DMS53 treated with DMSO at 0.1 percent for 48 hours (cell line): Measurements from ENCODE around the gene POP4.
A peak's percentile ranks its signal among the peaks of the same experiment; 100 is the strongest.

Experiments used
- DNase-seq: peaks from one replicate; lab custom pipeline; 2025; ENCODE audit not compliant: unreplicated experiment; lab: John Stamatoyannopoulos, UW

Gene POP4

DNA sequence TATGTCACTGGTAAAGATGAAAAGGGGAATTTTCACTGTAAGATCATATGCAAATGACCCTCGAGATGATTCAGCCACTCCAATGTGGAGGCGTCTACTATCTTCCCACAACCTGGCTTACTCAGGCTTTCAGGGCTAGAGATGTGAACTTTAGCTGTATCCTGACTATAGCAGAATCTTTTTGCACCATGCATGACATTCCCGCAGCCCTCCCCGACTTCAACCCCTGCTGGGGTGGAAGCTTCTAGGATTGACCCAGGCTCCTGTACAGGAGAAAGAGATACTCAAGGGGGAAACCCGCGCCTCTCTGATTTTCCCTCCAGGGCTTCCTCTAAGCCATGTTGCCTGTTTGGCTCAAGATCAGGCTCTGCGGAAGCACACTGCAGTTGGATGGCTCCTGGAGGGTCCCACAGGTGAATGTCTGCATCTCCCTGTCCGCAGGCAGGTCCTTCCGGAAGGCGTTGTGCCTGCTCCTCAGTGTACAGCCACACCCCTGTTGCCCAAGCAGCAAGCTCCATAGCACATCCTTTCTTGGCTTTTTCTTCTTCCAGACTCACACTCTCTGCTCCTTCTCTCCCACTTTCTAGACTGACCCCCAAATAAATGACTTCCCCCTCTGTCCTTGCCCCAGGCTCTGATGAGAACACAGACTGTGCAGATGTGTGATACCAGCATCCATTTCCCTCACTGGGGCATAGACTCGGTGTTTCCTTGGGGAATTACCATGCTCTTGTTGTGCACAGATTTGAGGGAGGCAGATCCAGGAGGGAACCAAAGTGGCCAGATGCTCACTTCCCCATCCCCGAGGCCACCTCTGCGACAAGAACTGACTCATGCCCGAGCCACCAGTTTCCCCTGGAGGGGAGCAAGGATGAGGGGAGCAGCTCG is 29.1 kb upstream of the POP4 start:
- no peak for DNase-seq

DNA sequence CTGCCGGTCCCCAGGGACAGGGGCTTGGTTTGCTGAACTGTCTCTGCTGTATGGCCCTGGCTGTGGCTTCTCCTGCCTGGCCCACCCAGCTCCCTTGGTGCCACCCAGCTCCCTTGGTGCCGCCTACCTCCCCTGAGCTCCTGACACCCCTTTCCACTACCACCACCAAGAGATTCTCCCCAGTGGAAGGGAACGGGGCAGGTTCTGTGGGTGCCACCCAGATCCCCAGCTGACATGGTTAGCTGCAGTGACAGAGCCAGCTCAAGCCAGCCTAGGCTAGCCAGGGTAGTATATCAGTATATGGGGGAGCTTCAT is 28.5 kb upstream of the POP4 start:
- DNase-seq: no peak

DNA sequence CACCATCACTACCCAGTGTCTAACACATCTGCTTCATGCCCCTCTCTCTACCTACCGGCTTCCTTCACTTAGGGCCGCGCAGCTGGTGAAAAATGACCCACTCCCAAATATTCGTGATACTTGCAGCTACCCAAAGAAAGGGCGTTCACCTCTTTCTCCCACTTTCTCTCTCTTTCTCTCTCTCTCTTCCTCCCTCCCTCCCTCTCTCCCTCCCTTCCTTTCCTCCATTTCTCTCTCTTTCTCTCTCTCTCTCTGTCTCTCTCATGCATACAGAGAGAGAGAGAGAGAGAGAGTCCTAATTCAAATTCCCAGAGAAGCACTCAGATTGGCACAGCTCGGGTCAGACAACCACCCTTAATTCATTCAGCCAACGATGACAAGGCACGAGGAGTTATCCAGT is 27.7 kb upstream of the POP4 start:
- DNase-seq: no peak

DNA sequence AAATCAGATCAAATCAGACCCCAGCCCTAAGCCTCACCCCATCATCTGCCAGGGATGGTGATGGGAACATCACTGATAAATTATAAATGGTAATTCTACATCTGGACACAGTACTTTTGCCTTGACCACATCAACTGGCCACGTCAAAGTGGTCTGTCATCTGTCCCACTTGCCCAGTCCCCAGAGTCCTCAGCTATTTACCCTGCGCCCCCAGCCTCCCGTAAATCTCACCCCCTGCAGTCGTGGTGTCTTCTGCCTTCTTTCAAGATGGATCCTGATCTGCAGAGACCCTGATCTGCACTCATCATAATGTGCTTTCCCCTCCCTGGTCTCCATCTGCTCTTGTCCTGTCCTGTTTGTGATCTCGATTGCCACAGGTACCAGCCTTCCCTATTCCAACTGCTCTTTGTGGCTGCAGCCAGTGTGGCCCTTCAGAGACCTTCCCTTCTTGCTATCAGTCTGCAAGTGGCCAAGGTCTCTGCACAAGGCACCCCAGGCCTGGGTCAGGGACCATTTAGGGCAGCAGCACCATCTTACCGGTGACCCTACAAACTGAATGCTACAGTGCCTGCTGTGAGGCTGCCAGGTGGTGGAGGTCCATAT is 26.7 kb upstream of the POP4 start:
- DNase-seq: no peak

DNA sequence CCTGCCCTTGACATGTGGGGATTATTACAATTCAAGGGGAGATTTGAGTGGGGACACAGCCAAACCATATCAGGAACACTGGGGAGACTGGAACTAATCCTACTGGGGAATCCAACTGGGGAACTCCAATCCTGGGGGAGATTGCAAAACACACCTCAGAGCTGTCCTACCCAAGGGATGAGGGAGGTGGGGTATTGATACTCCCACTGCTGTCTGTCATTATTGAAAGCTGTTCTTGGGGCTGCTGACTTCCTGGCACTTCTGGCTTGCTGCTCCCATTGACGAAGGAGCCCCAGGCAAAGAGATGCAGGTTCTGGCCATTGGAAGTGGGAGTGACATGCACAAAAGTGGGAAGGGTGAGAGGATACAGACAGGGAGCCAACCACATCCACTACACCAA is 24.7 kb upstream of the POP4 start:
- DNase-seq: no peak

DNA sequence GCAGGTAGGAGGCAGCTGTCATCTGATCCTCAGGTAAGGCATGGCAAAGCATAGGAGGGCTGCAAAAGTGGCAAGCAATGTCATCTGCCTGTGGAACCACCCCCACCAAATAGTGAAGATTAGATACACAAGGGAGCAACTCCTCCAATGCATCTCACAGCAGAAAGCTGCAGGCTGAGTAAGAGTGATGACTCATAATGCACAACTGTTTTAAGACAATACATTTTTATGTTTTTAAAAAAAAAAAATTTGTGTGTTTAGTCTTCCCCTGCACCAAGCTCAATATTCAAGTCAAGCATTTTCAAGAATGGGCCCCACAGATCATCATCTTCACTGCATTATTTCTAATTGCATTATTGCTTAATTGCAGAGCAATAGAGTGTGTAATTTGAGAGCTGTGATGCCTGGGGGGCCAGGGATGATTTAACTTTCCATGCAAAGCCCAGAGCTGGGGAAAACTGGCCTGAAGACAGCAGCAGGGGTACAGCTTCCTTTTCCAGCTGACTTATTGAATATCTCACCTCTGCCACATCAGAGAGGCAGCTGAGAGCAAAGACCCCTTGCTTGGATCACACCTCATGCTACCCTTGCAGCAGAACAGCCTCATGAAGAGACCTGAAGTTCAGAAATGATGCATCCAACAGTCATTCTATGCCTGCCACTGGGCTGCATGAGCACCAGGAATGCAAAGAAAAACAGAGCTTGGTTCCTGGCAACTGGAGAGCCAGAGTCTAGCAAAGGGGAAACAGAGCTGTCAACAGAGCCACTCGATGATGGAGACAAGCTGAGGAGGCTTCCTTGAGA is 22.7 kb upstream of the POP4 start:
- no peak for DNase-seq

DNA sequence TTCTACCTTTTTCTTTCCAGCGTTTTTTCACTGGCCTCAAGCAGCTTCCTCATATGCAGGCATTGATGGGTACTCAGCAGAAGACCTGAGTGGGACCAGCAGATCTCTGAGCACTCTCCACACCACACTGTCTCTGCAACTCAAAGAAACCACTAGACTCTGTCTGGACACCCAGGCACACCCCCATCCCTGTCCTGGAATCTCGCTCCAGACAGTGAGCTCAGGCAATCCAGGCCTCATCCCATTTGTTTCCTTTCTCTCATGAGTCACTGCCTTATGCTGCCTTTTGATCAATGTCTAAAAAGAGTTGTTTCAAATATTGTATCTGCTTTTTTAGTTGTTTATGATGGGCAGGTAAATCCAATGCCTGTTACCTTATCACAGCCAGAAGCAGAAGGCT is 19.7 kb upstream of the POP4 start:
- DNase-seq: no peak

DNA sequence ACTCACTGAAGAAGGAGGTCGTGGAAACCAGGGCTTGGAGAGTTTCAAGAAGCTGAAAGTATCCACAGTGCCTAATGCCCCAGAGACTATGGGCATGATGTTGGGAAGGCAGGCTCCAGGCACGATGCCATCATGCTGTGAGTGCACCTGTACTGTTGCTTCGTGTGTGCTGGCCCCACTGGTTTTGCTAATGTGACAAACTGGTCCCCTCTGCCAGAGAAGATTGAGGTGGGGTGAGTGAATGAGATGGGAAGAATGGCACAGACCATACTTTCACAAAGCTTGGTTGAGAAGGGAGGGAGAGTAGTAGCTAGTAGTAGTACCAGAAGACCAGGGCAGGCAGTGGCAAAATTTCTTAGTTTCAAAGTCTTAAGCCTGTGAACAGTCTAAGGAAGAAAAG is 19.0 kb upstream of the POP4 start:
- DNase-seq: no peak

DNA sequence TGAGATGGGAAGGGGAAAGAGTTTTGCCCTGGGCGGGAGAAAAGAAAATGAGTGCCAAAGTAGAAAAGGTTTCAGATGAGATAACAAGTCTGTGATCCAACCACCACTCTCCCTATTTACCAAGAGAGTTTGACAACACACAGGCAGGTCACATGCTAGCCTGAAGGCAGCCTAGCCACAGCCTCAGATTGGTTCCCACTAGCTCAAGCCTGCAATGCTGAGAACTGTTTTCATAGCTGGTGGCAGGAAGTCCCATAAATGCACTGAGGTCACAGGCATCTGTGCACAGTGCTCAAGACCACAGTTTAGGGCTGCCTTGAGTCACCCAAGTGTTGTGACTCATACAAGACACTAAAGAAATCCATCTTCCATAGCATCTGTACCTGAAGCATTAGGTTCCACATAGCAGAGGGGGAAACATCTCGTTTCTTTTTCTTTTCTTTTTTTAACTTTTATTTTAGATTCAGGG is 18.5 kb upstream of the POP4 start:
- no peak for DNase-seq

DNA sequence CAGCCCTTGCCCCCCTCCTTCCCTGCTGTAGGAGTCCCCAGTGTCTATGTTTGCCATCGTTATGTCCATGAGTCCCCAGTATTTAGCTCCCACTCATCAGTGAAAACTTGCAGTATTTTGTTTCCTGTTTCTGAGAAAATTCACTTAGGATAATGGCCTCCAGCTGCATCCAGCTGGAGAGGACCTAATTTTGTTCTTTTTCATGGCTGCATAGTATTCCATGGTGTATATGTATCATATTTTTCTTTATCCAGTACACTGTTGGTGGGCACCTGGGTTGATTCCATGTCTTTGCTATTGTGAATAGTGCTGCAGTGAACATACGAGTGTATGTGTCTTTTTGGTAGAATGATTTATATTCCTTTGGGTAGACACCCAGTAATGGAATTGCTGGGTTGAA is 18.0 kb upstream of the POP4 start:
- no peak for DNase-seq

DNA sequence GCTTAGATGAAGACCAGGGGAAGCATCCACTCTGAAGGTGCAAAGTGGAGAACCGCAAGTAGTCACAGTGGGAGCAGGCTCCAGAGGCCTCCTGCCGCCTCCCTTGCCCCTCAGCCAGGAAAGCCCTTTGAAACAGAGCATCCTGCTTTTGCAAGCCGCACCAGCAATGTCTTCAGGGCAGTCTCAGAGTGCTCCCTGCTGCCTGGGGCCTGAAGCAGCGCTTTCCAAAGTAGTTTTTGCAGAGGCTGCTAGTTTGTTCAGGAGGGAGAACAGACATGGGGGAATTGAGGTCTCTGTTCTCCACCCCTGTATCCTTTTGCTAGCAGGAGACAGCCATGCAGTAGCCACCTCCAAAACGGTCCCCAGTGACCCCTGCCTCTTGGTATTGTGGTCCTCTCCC is 15.8 kb upstream of the POP4 start:
- no peak for DNase-seq

DNA sequence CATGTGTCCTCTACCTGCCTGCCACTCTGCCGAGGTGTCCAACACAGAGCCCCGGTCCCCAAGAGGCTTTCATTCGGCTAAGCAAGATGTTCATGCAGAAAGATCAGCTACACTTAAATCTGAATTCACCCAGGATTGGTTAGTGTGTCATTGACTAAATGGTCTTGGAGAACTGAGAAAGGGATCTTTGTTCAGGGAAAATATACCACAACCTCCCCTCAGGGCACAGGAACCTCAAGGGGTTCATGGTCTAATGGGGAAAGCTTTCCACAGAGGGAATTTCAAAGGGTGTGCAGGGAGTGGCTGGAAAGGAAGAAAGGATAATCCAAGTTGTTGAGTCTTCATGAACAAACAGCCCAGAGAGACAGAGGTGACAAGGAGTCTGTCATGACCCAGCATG is 14.4 kb upstream of the POP4 start:
- no peak for DNase-seq

DNA sequence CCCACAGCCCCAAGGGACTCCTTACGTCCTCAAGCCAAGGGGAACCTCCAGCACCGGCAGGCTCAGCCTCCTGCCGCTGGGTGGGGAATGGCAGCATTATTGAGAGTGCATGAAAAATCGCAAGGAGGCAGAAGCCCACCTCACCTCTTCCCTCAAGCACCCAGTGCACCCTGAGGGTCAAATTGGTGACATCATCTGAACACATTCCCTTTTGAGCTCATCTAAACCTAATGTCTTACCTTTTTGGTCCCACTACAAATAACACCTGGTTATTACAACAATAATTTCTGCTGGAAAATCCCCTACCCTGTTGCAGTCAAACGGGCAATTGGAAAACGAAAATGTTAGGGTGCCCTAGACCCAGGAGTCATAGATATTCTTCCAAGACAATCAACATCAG is 12.2 kb upstream of the POP4 start:
- no peak for DNase-seq

DNA sequence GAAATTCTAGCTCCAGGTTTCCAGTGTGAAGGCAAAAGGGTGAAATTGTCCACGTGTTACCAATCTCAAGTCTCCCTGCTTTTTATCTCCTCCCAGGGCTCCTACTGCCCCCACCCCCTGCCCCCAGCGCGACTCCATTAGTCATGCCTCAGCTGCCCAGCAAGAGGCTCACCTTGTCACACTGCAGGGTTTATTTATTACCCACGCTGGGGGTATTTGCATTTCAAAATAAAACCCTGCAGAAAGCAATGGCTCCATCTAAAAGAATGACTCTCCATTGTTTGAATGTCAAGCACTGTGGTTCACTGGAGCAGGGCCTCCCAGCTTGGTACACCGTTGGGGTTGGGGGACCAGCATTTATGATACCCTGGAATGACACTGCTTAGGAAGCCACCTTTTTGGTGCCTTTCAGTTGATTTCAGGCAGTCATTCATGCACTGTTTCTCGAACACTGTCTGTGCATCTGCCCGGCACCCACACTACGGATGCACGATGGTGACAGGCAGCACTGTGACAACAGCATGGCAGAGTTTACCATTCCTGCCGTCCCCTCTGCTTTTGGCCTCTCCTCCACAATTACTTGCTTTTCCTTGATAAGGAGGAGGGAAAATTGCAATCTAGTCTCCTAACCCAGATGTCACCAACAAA is 9.9 kb upstream of the POP4 start:
- DNase-seq: no peak

DNA sequence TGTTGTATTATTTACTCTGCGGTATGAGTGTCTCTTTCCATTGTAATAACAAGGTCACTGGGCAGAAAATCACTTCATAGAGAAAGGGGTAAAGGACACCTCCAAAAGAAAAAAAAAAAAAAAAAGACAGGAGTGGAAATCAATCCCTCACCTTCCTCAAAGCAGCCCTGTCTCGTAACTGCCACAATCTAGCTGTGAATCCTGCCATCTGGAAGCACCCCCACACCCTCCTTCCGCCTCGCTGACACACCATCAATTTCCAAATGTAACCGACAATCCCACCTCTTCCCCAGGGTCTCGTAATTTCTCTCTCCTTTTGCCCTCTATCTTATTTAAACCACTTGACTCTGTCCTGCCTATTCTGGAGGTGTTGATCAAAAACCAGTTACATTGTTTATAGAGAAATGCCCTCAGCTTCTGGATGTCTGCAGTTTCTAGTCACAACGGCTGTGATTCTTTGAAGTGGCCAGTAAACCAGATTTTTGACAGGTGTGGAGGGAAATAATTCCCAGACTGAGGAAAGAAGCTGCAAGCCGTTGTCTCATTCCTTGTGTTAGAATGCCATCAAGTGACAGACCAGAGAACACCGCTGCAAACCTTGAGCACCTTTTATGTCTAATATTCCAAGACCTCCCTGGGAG is 9.1 kb upstream of the POP4 start:
- DNase-seq: peak; percentile 31

DNA sequence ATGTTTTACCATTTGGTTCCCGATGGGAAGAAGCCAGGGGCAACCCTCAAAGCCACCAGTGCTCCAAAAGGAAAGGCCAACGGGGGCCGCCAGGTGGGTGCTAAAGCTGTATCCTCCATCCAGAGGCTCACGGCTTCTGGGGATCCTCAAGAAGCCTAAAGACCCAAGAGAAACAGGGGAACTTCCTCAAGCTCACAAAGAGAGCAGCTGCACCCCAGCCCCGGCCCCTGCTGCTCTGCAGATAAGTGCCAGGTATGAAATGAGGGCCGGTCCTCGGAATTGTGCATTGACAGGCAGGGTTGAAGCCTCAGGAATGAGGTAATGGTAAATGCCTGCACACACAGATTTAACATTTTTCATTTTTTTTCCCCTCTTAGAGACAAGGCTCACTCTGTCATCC is 8.0 kb upstream of the POP4 start:
- DNase-seq: no peak

DNA sequence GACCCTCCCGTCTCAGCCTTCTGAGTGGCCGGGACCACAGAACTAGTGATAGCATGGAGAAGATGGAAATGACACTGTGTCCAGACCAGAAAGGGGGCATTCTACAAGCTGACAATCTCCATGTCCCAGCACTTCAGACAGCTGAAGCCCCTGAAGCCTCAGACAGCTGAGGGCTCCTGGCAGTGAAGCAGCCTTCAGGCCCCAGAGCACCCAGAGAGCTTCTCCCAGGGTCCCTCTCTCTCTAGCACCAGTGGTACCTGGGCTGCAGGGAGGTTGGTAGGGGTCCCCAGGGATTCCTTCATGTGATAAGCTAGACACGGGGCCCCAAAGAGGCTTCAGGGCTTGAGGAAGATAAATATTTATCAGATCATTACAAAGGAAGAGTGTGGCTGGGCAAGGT is 7.6 kb upstream of the POP4 start:
- DNase-seq: no peak

DNA sequence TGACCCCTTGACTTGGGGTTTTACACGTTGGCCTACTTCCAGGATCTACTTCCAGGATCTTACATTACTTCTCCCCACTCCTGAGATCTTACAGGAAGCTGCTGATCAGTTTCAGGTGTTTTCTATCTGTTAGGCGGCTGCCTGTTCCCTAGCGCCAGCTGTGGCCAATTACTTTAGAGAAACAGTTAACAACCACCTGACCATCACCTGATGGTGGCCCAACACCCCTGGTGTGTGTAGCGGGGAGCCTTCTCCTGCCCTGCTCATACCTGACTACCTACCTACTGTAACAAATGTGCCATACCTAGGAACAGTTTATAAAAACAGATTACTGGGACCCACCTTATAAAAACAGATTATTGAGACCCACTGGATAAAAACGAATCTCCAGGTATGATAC is 2.8 kb upstream of the POP4 start:
- DNase-seq: no peak

DNA sequence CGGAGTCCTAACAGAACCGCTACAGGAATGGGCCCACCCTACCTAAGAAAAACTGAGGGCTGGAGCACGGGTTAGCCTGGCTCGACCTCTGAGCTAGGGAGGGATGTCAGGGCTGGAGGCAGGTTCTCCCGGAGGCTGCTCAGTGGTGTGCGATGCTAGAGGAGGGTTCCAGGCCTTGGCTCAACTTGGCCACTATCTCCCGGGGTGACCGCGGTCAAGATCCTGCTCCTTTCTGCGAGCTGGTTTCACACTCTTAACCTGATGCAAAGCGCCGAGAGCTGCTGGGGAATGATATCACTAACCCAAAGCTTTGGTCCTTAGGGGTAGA is 301 bp downstream of the POP4 start:
- DNase-seq: no peak

DNA sequence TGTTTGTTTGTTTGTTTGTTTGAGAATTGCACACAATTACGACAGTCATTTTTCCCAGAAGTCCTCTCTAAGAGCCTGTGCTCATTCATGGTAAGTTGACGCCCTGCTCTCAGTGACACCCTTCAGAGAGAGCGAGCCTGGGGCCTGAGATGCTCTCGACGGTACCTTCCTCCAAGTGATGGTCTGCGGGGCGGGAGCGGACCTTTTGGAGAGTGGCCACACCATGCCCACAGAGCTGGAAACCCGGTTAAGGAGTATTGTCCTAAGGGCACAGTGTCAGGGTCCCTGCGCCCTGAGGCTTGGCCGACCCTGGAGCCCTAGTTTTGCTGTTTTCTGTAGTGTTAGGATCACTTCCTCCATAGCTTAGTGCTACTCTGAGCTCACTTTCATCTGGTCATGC is 3.6 kb downstream of the POP4 start:
- no peak for DNase-seq

DNA sequence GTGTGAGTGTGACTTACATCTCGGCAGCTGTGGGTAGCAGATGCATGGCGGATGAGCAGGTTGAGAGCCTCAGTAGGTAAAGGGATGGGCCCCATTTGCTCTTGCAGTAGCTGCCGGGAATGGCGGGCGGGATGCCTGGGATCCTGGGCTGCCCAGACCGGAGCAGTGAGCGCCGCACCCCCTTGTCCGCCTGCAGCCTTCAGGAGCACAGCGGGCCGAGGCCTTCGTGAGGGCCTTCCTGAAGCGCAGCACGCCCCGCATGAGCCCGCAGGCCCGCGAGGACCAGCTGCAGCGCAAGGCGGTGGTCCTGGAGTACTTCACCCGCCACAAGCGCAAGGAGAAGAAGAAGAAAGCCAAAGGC is 4.1 kb downstream of the POP4 start:
- DNase-seq: no peak
